SU-DHL-6 (cell line): Measurements from ENCODE around the gene THBS2.

Experiments used
- CTCF ChIP-seq: fragments of 200-600 bp; sonication (generic); IDR thresholded peaks from one replicate; pipeline ENCODE4 v1.5.1; 2017; ENCODE audit warnings: antibody characterized with exemption, mild to moderate bottlenecking, low read length, moderate library complexity; ENCODE audit not compliant: insufficient read depth, poor library complexity, severe bottlenecking
- EZH2phosphoT487 ChIP-seq: fragments of 200-600 bp; sonication (generic), shearing (Covaris generic); conservative IDR thresholded peaks from 2 replicates; pipeline ENCODE4 v1.6.1; 2018; ENCODE audit warnings: mild to moderate bottlenecking, antibody characterized with exemption, low read length, moderate library complexity, mixed read lengths

- TF ChIP-seq CTCF = no peak
- TF ChIP-seq EZH2phosphoT487 = no peak
Measured at GRCh38 chr6:169289619-169290339, 36.1 kb upstream of the THBS2 start.
